Mesothelial cell of epicardium (in vitro differentiated cells): Measurements from ENCODE around the gene SORCS3. TPM values are rescaled to one million over a fixed set of nuclear protein-coding genes. Genes with fewer than 3 reads are reported as not detected.

Experiments used
- DNase-seq, 2 experiments: peaks; one replicate each; pipeline ENCODE4 v3.0.0; 2021; ENCODE audit warnings: low spot score in 2 of 2; ENCODE audit not compliant: unreplicated experiment in 2 of 2
- H3K27ac Mint-ChIP-seq: 2 replicates; pipeline ENCODE4 v1.8.0; 2021; ENCODE audit warnings: mixed read lengths
- H3K27me3 Mint-ChIP-seq: 2 replicates; pipeline ENCODE4 v1.8.0; 2021; ENCODE audit warnings: low read depth, mixed read lengths
- H3K36me3 Mint-ChIP-seq: 2 replicates; pipeline ENCODE4 v1.8.0; 2021; ENCODE audit warnings: mixed read lengths
- H3K4me1 Mint-ChIP-seq: 2 replicates; pipeline ENCODE4 v1.8.0; 2021; ENCODE audit warnings: mixed read lengths
- H3K4me3 Mint-ChIP-seq: 2 replicates; pipeline ENCODE4 v1.8.0; 2021; ENCODE audit warnings: mild to moderate bottlenecking, moderate library complexity, mixed read lengths
- H3K9me3 Mint-ChIP-seq: 2 replicates; pipeline ENCODE4 v1.8.0; 2021; ENCODE audit warnings: mixed read lengths
- total RNA-seq: library from RNA; stranded (reverse); gene quantifications from 3 replicates; pipeline ENCODE4 v1.2.1, GENCODE V29; 2021
- TF ChIP-seq, protein P1 (sequence below): fragments of 200-600 bp; sonication (generic); IDR thresholded peaks from one replicate; pipeline ENCODE4 v1.5.0; 2021; ENCODE audit warnings: antibody characterized with exemption; ENCODE audit not compliant: unreplicated experiment

SORCS3 gene
- total RNA-seq, 1 donor from 2014 or later, result 0.04 TPM

DNA sequence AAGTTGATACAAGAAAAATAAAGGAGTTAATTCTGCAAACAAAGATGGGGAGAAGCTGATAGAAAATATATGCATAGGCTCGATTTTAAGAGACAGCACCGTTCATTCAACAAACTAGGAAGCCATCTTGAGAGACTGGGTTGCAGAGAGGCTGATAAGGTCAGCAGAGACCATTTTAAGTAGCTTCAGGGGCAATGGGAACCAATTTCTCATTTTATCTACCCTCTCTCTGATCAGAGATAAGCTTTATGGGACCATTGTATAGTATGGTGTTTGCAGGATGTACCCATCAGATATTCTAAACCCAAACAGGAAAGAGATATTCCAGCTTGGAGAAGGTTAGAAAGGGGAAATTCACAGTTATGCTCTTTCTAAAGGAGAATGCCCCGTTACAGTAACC is 499.5 kb downstream of the SORCS3 start:
- no peak overlapping the region for H3K4me3 Mint-ChIP-seq
- no peaks in the 10 kb centered on the region for H3K9me3 Mint-ChIP-seq
- H3K27ac Mint-ChIP-seq, result no peak overlapping the region
- H3K36me3 Mint-ChIP-seq, result no peaks in the 10 kb centered on the region
- TF ChIP-seq, protein P1, sequence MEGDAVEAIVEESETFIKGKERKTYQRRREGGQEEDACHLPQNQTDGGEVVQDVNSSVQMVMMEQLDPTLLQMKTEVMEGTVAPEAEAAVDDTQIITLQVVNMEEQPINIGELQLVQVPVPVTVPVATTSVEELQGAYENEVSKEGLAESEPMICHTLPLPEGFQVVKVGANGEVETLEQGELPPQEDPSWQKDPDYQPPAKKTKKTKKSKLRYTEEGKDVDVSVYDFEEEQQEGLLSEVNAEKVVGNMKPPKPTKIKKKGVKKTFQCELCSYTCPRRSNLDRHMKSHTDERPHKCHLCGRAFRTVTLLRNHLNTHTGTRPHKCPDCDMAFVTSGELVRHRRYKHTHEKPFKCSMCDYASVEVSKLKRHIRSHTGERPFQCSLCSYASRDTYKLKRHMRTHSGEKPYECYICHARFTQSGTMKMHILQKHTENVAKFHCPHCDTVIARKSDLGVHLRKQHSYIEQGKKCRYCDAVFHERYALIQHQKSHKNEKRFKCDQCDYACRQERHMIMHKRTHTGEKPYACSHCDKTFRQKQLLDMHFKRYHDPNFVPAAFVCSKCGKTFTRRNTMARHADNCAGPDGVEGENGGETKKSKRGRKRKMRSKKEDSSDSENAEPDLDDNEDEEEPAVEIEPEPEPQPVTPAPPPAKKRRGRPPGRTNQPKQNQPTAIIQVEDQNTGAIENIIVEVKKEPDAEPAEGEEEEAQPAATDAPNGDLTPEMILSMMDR, result no peak
- H3K27me3 Mint-ChIP-seq, result peaks cover 25% of the 10 kb centered on the region
- no peak for DNase-seq
- H3K4me1 Mint-ChIP-seq, result no peaks in the 10 kb centered on the region

DNA sequence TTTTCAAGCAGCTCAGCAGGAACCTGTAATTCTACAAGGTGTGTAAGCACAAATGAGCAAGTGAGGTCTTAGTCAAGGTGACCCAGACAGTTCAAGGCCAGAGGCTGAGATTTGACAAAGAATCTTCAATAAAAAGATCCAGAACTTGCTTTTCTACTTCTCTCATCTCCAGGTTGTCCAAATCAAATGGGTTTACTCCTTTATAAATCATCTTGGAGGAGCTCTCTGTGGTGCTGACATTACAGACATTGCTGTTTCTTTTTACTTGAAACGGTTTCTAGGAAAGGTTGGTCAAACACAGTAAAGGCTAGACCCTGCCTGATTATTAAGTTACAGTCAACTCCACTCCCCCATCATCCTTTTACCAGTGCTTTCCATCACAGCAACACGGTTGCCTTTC is 504.6 kb downstream of the SORCS3 start:
- DNase-seq, result no peak
- Mint-ChIP-seq H3K9me3 (no peaks in the 10 kb centered on the region), H3K36me3 (no peaks in the 10 kb centered on the region), H3K27me3 (peaks cover 14% of the 10 kb centered on the region), H3K4me1 (peaks cover 8% of the 10 kb centered on the region), H3K4me3 (no peak overlapping the region), H3K27ac (no peak overlapping the region)
- TF ChIP-seq, protein P1, result no peak

DNA sequence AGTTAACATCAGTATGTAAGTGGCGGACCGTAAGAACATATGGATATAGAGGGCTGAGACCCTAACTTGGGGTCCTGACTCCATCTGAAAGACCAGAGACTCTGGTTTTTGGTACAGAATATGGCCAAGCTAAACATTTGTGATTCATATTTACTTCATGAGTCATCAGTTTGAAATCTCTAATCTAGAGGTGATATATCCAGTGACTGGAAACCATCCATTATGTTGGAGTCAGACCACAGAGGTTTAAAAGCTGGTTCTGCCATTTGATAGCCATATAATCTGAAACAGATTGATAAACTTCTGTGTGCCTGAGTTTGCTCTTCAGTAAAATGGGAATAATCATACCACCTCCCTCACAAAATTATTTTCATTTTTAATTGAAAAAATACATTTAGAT is 505.3 kb downstream of the SORCS3 start:
- Mint-ChIP-seq H3K27ac (no peak overlapping the region), H3K4me1 (peaks cover 8% of the 10 kb centered on the region), H3K4me3 (no peak overlapping the region), H3K36me3 (no peaks in the 10 kb centered on the region), H3K27me3 (peaks cover 18% of the 10 kb centered on the region), H3K9me3 (no peaks in the 10 kb centered on the region)
- no peak for DNase-seq
- TF ChIP-seq, protein P1, result no peak

DNA sequence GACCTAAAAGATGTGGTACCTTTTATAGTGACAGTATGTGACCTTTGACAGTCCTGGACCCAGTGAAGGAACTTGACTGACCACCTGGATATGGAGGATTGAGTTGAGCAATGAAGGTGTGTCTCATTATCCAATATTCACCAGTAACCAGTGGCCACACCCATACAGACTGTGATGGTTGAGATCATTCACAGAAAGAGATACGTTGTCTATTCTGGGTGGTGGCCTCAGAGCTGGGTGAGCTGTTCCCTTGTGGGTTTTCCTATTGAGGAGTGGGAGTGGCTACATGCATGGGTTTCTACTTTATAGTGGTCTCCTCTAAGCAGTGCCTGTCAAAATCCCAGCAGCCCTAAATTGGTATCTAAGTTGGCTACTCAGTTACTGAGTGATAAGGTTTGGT is 507.4 kb downstream of the SORCS3 start:
- no peak overlapping the region for H3K4me3 Mint-ChIP-seq
- peaks cover 8% of the 10 kb centered on the region for H3K4me1 Mint-ChIP-seq
- H3K27me3 Mint-ChIP-seq, result peaks cover 19% of the 10 kb centered on the region
- no peak overlapping the region for H3K27ac Mint-ChIP-seq
- no peaks in the 10 kb centered on the region for H3K36me3 Mint-ChIP-seq
- no peaks in the 10 kb centered on the region for H3K9me3 Mint-ChIP-seq
- TF ChIP-seq, protein P1, result no peak
- DNase-seq, result no peak

DNA sequence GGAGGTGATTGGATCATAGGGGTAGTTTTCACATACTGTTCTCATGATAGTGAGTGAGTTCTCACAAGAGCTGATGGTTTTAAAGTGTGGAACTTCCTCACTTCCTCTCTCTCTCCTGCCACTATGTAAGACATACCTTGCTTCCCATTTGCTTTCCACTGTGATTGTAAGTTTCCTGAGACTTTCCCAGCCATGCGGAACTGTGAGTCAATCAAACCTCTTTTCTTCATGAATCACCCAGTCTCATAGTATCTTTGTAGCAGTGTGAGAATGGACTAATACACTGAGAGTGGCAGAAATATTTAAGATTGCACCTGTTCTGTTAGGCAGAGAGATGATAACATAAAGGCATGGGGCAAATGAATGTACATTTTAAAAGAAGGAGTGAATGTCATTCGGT is 507.8 kb downstream of the SORCS3 start:
- no peak for DNase-seq

More for the DNA sequence above, 507.8 kb downstream of the SORCS3 start:
- Mint-ChIP-seq H3K4me1 (peaks cover 8% of the 10 kb centered on the region), H3K9me3 (no peaks in the 10 kb centered on the region), H3K27me3 (peaks cover 16% of the 10 kb centered on the region), H3K36me3 (no peaks in the 10 kb centered on the region), H3K4me3 (no peak overlapping the region), H3K27ac (no peak overlapping the region)
- TF ChIP-seq, protein P1, result no peak
